ENCODE measurements around the gene ACADS.

DNA sequence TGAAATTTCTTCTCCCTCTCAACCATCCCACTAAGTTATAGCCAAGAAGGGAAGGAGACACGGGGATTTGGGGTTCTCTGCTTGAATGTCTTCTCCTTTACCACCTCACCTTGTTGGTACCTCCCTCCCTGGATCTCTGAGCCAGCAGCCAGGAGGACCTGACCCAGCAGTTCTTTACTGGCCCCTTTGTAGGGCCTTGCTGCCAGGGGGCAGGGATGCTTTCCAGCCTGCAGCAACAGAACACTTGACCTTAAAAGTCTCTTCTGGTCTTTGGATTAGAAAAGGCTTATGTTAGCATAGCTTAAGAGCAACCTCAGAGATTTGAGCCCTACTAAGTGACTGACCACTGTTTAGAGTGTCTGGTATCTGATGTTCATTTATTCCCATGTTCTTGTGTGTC, 28.3 kb upstream of the ACADS start:
- TF ChIP-seq, protein P1, sequence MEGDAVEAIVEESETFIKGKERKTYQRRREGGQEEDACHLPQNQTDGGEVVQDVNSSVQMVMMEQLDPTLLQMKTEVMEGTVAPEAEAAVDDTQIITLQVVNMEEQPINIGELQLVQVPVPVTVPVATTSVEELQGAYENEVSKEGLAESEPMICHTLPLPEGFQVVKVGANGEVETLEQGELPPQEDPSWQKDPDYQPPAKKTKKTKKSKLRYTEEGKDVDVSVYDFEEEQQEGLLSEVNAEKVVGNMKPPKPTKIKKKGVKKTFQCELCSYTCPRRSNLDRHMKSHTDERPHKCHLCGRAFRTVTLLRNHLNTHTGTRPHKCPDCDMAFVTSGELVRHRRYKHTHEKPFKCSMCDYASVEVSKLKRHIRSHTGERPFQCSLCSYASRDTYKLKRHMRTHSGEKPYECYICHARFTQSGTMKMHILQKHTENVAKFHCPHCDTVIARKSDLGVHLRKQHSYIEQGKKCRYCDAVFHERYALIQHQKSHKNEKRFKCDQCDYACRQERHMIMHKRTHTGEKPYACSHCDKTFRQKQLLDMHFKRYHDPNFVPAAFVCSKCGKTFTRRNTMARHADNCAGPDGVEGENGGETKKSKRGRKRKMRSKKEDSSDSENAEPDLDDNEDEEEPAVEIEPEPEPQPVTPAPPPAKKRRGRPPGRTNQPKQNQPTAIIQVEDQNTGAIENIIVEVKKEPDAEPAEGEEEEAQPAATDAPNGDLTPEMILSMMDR (IDR thresholded peaks at IDR 0.05), result no peak
- no peak for TF ChIP-seq POLR2A (IDR thresholded peaks at IDR 0.05)
